ENCODE results near the gene TCF4.
A peak's percentile ranks its signal among the peaks of the same experiment; 100 is the strongest.

Gene TCF4

DNA sequence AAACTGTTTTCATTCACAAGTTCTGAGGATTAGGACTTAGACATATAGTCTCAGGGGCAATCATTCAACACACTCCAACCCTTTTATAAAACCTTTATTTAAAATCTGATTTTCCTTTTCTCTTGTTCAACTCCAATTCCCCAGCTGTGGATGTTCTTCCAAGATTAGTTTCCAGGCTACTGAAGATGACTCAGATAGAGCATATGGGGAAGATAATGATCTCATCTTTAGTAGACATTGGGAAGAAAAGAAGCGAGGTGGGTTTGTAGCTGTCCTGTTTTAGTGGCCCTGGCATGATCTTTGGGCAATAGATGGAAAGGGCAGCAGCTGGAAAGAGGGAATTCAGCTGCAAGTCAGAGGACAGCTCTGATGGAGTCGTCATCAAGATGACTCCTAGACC lies 381.1 kb downstream of the TCF4 start:
- Mint-ChIP-seq H3K36me3 (no peaks in the 10 kb centered on the region), H3K4me3 (no peak overlapping the region), H3K27ac (peak overlapping the region; percentile 11), H3K4me1 (peaks cover 6% of the 10 kb centered on the region), H3K9me3 (peaks cover 12% of the 10 kb centered on the region), H3K27me3 (no peaks in the 10 kb centered on the region)
- no peak for ATAC-seq

- ATAC-seq = no peak
Observed at GRCh38 chr18:55202232-55202917, 385.6 kb downstream of the TCF4 start.

DNA sequence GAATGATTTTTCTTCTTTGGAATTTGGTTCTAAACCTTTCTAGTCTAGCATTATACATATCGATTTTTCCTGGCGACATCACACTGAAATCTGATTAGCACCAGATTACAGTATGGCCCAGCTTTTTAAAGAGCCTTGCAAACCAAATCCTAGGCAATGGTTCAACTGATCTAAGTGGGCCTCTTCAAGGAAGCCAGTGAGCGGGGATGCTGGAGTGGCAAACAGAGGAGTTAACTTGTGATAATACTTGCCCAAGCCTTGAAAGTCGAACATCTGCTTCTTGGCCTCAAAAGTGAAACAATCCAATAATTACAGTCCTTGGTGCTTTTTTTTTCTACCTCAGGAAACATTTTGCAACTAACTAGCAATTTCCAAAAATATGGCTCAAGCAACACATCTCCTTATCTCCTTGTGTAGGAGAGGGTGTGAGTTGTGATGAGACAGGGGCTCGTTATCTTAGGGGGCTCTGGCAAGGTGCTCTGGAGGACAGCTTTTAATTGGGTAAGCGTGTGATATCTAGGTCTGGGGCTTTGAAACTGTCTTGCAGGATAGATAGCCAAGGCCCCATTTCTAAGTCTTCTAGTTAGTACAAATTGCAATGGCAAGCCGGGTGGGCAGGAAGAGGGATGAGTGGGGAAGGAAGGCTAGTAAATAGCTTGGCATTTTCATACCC lies 388.6 kb downstream of the TCF4 start:
- Mint-ChIP-seq H3K4me3 (no peak overlapping the region), H3K4me1 (peaks cover 4% of the 10 kb centered on the region), H3K9me3 (no peaks in the 10 kb centered on the region), H3K36me3 (no peaks in the 10 kb centered on the region), H3K27ac (no peak overlapping the region), H3K27me3 (no peaks in the 10 kb centered on the region)
- no peak for ATAC-seq

More at GRCh38 chr18:55202232-55202917, 385.6 kb downstream of the TCF4 start:
- Mint-ChIP-seq H3K4me1 (no peaks in the 10 kb centered on the region), H3K36me3 (no peaks in the 10 kb centered on the region), H3K27ac (no peak overlapping the region), H3K4me3 (no peak overlapping the region), H3K9me3 (no peaks in the 10 kb centered on the region), H3K27me3 (no peaks in the 10 kb centered on the region)

- no peaks in the 10 kb centered on the region for H3K9me3 Mint-ChIP-seq
- ATAC-seq = no peak
- peaks cover 4% of the 10 kb centered on the region for H3K4me1 Mint-ChIP-seq
- no peaks in the 10 kb centered on the region for H3K36me3 Mint-ChIP-seq
- H3K27ac Mint-ChIP-seq = no peak overlapping the region
- H3K27me3 Mint-ChIP-seq = no peaks in the 10 kb centered on the region
- H3K4me3 Mint-ChIP-seq = no peak overlapping the region
Observed at GRCh38 chr18:55195863-55196262, 392.1 kb downstream of the TCF4 start.

DNA sequence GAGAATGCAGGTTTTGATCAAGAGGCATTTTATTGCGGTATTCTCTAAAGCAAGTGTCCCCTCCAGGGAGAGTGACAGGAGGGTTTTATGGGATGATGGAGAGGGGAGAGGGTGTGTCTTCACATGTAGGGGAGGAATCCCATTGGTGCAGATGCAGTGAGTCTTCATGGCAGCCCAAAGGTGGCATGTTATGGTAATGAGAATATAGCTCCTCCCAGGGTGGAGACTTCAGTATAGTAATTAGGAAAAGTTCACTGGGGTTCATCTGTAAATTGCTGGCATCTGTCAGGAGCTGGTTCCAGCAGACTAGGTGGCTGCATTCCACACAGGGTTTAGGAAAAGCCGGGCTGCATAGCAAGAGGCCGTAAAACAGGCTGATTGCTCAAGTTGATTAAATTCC lies 398.0 kb downstream of the TCF4 start:
- peaks cover 6% of the 10 kb centered on the region for H3K4me1 Mint-ChIP-seq
- no peaks in the 10 kb centered on the region for H3K27me3 Mint-ChIP-seq
- no peak overlapping the region for H3K27ac Mint-ChIP-seq
- ATAC-seq = no peak
- no peaks in the 10 kb centered on the region for H3K36me3 Mint-ChIP-seq
- H3K9me3 Mint-ChIP-seq = peaks cover 2% of the 10 kb centered on the region
- no peak overlapping the region for H3K4me3 Mint-ChIP-seq

GRCh38 chr18:55186588-55186987 lies 401.4 kb downstream of the TCF4 start:
- peak; percentile 73 for ATAC-seq
- Mint-ChIP-seq H3K27me3 (no peaks in the 10 kb centered on the region), H3K9me3 (peaks cover 5% of the 10 kb centered on the region), H3K36me3 (no peaks in the 10 kb centered on the region), H3K27ac (peak overlapping the region; percentile 74), H3K4me3 (no peak overlapping the region), H3K4me1 (peaks cover 12% of the 10 kb centered on the region)

DNA sequence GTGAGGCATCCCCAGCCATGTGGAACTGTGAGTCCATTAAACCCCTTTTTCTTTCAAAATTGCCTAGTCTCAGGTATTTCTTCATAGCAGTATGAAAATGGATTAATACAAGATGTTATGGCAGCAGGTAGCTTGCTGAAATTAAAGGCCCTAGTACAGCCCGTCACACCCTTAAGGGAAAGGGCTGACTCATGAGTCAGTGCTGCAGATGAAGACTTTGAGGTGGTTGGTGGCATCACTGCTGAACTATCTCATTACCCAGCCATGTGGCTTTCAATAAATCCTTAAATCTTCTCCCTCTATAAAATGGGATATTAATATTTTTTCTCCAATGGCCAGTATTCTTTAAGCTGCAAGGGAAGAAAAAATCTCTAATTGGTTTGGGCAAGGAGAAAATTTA lies 402.6 kb downstream of the TCF4 start:
- no peak for ATAC-seq
- H3K36me3 Mint-ChIP-seq = no peaks in the 10 kb centered on the region
- H3K4me3 Mint-ChIP-seq = no peak overlapping the region
- H3K4me1 Mint-ChIP-seq = peaks cover 12% of the 10 kb centered on the region
- H3K27ac Mint-ChIP-seq = no peak overlapping the region
- peaks cover 5% of the 10 kb centered on the region for H3K9me3 Mint-ChIP-seq
- no peaks in the 10 kb centered on the region for H3K27me3 Mint-ChIP-seq

DNA sequence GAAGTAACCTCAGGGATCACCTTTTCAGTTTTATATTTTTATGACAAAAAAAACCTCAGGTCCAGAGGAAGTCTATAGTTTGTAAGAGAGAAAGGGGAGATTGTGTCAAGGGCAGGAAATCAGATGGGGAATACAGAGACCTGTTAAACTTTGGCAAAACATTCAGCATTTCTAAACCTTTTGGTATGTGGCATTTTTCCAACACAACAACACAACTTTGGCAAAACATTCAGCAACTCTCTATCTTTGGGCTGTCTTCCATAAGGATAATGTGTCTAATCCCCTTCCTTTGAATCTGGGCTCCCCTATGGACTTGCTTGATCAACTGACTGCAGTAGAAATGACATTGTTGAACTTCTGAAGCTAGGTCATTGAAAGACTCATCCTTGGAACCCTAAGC lies 408.2 kb downstream of the TCF4 start:
- Mint-ChIP-seq H3K4me3 (no peak overlapping the region), H3K27me3 (no peaks in the 10 kb centered on the region), H3K36me3 (peaks cover 5% of the 10 kb centered on the region), H3K9me3 (peaks cover 7% of the 10 kb centered on the region), H3K27ac (no peak overlapping the region), H3K4me1 (peaks cover 6% of the 10 kb centered on the region)
- ATAC-seq = no peak

DNA sequence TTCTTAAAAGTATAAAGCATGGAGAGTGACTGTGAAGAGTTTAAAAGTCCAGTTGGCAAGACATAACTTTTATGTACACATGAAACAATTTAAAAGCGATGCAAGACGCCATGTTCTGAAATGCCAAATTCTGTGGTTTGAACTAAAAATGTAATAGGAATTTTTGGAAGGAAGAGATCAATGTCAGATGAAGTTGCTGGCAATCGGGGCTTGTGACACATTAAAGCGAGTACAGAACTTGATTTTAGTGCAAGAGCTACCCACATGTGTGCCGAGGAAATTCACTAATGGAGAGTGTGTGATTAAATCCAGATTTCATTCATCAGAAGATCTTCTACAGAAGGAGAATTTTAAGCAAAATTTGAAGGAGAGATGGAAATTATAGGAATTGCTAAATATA lies 408.6 kb downstream of the TCF4 start:
- H3K27me3 Mint-ChIP-seq = no peaks in the 10 kb centered on the region
- ATAC-seq = no peak
- H3K36me3 Mint-ChIP-seq = peaks cover 6% of the 10 kb centered on the region
- H3K4me3 Mint-ChIP-seq = no peak overlapping the region
- H3K4me1 Mint-ChIP-seq = peaks cover 3% of the 10 kb centered on the region
- peaks cover 7% of the 10 kb centered on the region for H3K9me3 Mint-ChIP-seq
- no peak overlapping the region for H3K27ac Mint-ChIP-seq

GRCh38 chr18:55173291-55173690 lies 414.7 kb downstream of the TCF4 start:
- H3K4me3 Mint-ChIP-seq = no peak overlapping the region
- no peaks in the 10 kb centered on the region for H3K27me3 Mint-ChIP-seq
- H3K9me3 Mint-ChIP-seq = peaks cover 28% of the 10 kb centered on the region
- ATAC-seq = no peak
- peaks cover 26% of the 10 kb centered on the region for H3K36me3 Mint-ChIP-seq
- H3K4me1 Mint-ChIP-seq = no peaks in the 10 kb centered on the region
- H3K27ac Mint-ChIP-seq = no peak overlapping the region

All from stimulated activated memory B cell treated with anti-CD40 and anti-IgM and Interleukin-4, amounts not matched to agents 10 μg/mL and 1 μg/mL and 100 μg/mL, for 72 hours (primary cell).